ENCODE measurements around the gene INHA.

INHA gene

GRCh38 chr2:219559156-219559915 is 12.8 kb upstream of the INHA start:
- no peak for DNase-seq

GRCh38 chr2:219560037-219560892 is 11.8 kb upstream of the INHA start:
- DNase-seq = peak; percentile 76

- no peak for DNase-seq
Measured at GRCh38 chr2:219560893-219561178, 11.3 kb upstream of the INHA start.

- DNase-seq = no peak
Measured at GRCh38 chr2:219561179-219562048, 10.7 kb upstream of the INHA start.

- no peak for DNase-seq
Measured at GRCh38 chr2:219562049-219563020, 9.8 kb upstream of the INHA start.

- DNase-seq = no peak
Measured at GRCh38 chr2:219563271-219563928, 8.7 kb upstream of the INHA start.

- DNase-seq = no peak
Measured at GRCh38 chr2:219565130-219566080, 6.7 kb upstream of the INHA start.

- DNase-seq = no peak
Measured at GRCh38 chr2:219566640-219567039, 5.5 kb upstream of the INHA start.

GRCh38 chr2:219567131-219567530 is 5.0 kb upstream of the INHA start:
- no peak for DNase-seq

- DNase-seq = no peak
Measured at GRCh38 chr2:219567791-219568361, 4.2 kb upstream of the INHA start.

GRCh38 chr2:219569041-219569440 is 3.1 kb upstream of the INHA start:
- no peak for DNase-seq

- DNase-seq = no peak
Measured at GRCh38 chr2:219569635-219570034, 2.5 kb upstream of the INHA start.

GRCh38 chr2:219570194-219570923 is 1.8 kb upstream of the INHA start:
- DNase-seq = peak; percentile 83

GRCh38 chr2:219570924-219571310 is 1.2 kb upstream of the INHA start:
- DNase-seq = no peak

- peak; percentile 81 for DNase-seq
Measured at GRCh38 chr2:219571311-219572236, 536 bp upstream of the INHA start, which contains the start of gene OBSL1. Gene OBSL1, minus strand, starts transcription at chr2:219571539. Its CDS starts 307 bp downstream, at chr2:219571232.

- no peak for DNase-seq
Measured at GRCh38 chr2:219573166-219573565, 1.1 kb downstream of the INHA start.

GRCh38 chr2:219574484-219575311 is 2.6 kb downstream of the INHA start:
- no peak for DNase-seq
